A549 (cell line): ENCODE data around the gene PTGES.

Experiments
- CTCF ChIP-seq: fragments of >200 bp; sonication (Bioruptor Twin); formaldehyde crosslinking; IDR thresholded peaks from 3 replicates; pipeline ENCODE4 v1.5.1; 2016
- ELK1 ChIP-seq: fragments of 150-350 bp; IDR thresholded peaks from 2 replicates; pipeline ENCODE4 v1.6.1; 2014; ENCODE audit warnings: low read depth, mild to moderate bottlenecking, low read length
- KDM5A ChIP-seq: fragments of 200-600 bp; sonication (generic); IDR thresholded peaks from 2 replicates; pipeline ENCODE4 v1.6.1; 2016; ENCODE audit warnings: antibody characterized with exemption, mild to moderate bottlenecking
- MAZ ChIP-seq: fragments of 150-350 bp; IDR thresholded peaks from 2 replicates; pipeline ENCODE4 v1.6.1; 2014; ENCODE audit warnings: antibody characterized with exemption, low read depth, low read length, borderline replicate concordance
- POLR2A ChIP-seq: IDR thresholded peaks from 2 replicates; pipeline ENCODE4 v1.6.1; 2012; ENCODE audit warnings: mild to moderate bottlenecking, low read length
- REST ChIP-seq: fragments of 200-600 bp; sonication (generic); IDR thresholded peaks from 2 replicates; pipeline ENCODE4 v1.6.1; 2016; ENCODE audit warnings: antibody characterized with exemption, mild to moderate bottlenecking, moderate library complexity
- TP53 ChIP-seq: fragments of 250-450 bp; sonication (Bioruptor Pico); IDR thresholded peaks from 2 replicates; pipeline ENCODE4 v1.5.0; 2021; ENCODE audit warnings: mild to moderate bottlenecking, moderate library complexity
- ZNF302 ChIP-seq: fragments of 250-450 bp; sonication (Bioruptor Pico); IDR thresholded peaks from 2 replicates; pipeline ENCODE4 v1.9.0; 2021; ENCODE audit warnings: inconsistent platforms, mild to moderate bottlenecking, moderate library complexity

- TF ChIP-seq TP53 (CRISPR knock-in tag) (no peak), CTCF (no peak), ELK1 (no peak), KDM5A (no peak), MAZ (no peak), REST (no peak), POLR2A (no peak), ZNF302 (CRISPR knock-in tag) (no peak)
These were observed 33.0 kb upstream of the PTGES start for GRCh38 chr9:129785866-129786265.
